GM12878 (cell line): ENCODE data around the gene SDK2. TPM values are rescaled to one million over a fixed set of nuclear protein-coding genes. Genes with fewer than 3 reads are reported as not detected.

Experiments
- ATAC-seq: fragments of 200-7000 bp; cut with Tn5 transposase; 3 replicates; pipeline ENCODE4 v1.9.1; 2020; ENCODE audit warnings: mild to moderate bottlenecking, moderate library complexity
- BruUV-seq: library from RNA; stranded (reverse); fragments of 400-500 nt; replicated peaks from 2 replicates; lab custom pipeline; 2021; lab: Mats Ljungman, UMichigan
- CTCF ChIA-PET: fragments of 300-600 bp; sonication (Branson Sonifier 250); formaldehyde crosslinking; extraction: SDS; loops from one replicate; lab custom pipeline; 2021; ENCODE audit warnings: inconsistent platforms; lab: Yijun Ruan, JAX
- POLR2A ChIA-PET: fragments of 350-600 bp; formaldehyde crosslinking; extraction: SDS; loops from one replicate; lab custom pipeline; 2021; ENCODE audit warnings: inconsistent platforms; lab: Charles Lee
- RAD21 ChIA-PET: fragments of 300-600 bp; sonication (Branson Sonifier 250); formaldehyde crosslinking; loops from one replicate; lab custom pipeline; 2023; ENCODE audit warnings: antibody characterized with exemption; ENCODE audit not compliant: unreplicated experiment; lab: Charles Lee
- SMC1A ChIA-PET: fragments of 300-600 bp; sonication (Branson Sonifier 250); formaldehyde crosslinking; loops from one replicate; lab custom pipeline; 2023; ENCODE audit not compliant: unreplicated experiment, uncharacterized antibody; lab: Charles Lee
- DNase-seq: peaks from one replicate; pipeline ENCODE4 v3.0.0-alpha.2; 2011; ENCODE audit warnings: low read depth, low spot score
- FAIRE-seq: peaks from 3 replicates; lab custom pipeline; 2011; peaks lifted over from hg19 to GRCh38; lab: Jason Lieb, UNC
- H2AFZ ChIP-seq: 2 replicates; pipeline ENCODE4 v1.6.0; 2011; ENCODE audit warnings: low read depth, low read length, control low read depth; ENCODE audit not compliant: control insufficient read depth
- H3K27ac ChIP-seq: 2 replicates; pipeline ENCODE4 v1.5.1; 2011; ENCODE audit warnings: control low read depth; ENCODE audit not compliant: control insufficient read depth, insufficient read depth
- H3K27me3 ChIP-seq, 2 experiments: replicated peaks in 1 of 2; 2 replicates each; pipeline versions ENCODE4 v1.6.0 to v1.6.1; 2011; ENCODE audit warnings: low read length in 1 of 2; ENCODE audit not compliant: control insufficient read depth in 2 of 2, insufficient read depth in 2 of 2
- H3K36me3 ChIP-seq, 2 experiments: 2 replicates each; pipeline ENCODE4 v1.5.1; 2011; ENCODE audit warnings: low read length in 1 of 2; ENCODE audit not compliant: control insufficient read depth in 2 of 2, insufficient read depth in 2 of 2
- H3K4me1 ChIP-seq: 2 replicates; pipeline ENCODE4 v1.6.1; 2011; ENCODE audit warnings: mild to moderate bottlenecking, low read length, moderate library complexity, mixed read lengths; ENCODE audit not compliant: control insufficient read depth, insufficient read depth
- H3K4me2 ChIP-seq: 2 replicates; pipeline ENCODE4 v1.6.0; 2011; ENCODE audit warnings: control low read depth; ENCODE audit not compliant: control insufficient read depth, insufficient read depth
- H3K4me3 ChIP-seq: fragments of 200-600 bp; sonication (generic); 2 replicates; pipeline ENCODE4 v1.5.1; 2016
- H3K79me2 ChIP-seq: 2 replicates; pipeline ENCODE4 v1.6.0; 2011; ENCODE audit warnings: low read length; ENCODE audit not compliant: control insufficient read depth, insufficient read depth
- H3K9ac ChIP-seq: 2 replicates; pipeline ENCODE4 v1.8.0; 2011; ENCODE audit warnings: low read length, control low read depth, mixed read lengths; ENCODE audit not compliant: control insufficient read depth, insufficient read depth
- H3K9me3 ChIP-seq: replicated peaks from 3 replicates; pipeline ENCODE4 v1.5.1; 2011; ENCODE audit warnings: mild to moderate bottlenecking, low read length; ENCODE audit not compliant: control insufficient read depth, insufficient read depth
- H4K20me1 ChIP-seq: 2 replicates; pipeline ENCODE4 v1.6.0; 2011; ENCODE audit not compliant: control insufficient read depth, insufficient read depth
- CBX3 ChIP-seq: fragments of 200-600 bp; sonication (generic); IDR thresholded peaks from 2 replicates; pipeline ENCODE4 v1.6.1; 2016; ENCODE audit warnings: low read depth, borderline replicate concordance
- EGR1 ChIP-seq, 2 experiments: IDR thresholded peaks; 1 replicate in 1 of 2; 2 replicates in 1 of 2; pipeline ENCODE4 v1.6.1; 2011 to 2012; ENCODE audit warnings: low read depth in 2 of 2, low read length in 2 of 2, borderline replicate concordance in 1 of 2, mild to moderate bottlenecking in 1 of 2, moderate library complexity in 1 of 2
- EZH2 ChIP-seq: IDR thresholded peaks from 2 replicates; pipeline ENCODE4 v1.6.1; 2012; ENCODE audit warnings: low read depth, mild to moderate bottlenecking, control low read depth, inconsistent platforms, low read length, borderline replicate concordance; ENCODE audit not compliant: control insufficient read depth
- IKZF1 ChIP-seq: fragments of 450-650 bp; conservative IDR thresholded peaks from 2 replicates; pipeline ENCODE4 v1.6.1; 2017; ENCODE audit warnings: antibody characterized with exemption, mild to moderate bottlenecking
- IRF4 ChIP-seq: IDR thresholded peaks from 2 replicates; pipeline ENCODE4 v1.6.1; 2011; ENCODE audit warnings: low read depth, low read length
- JUND ChIP-seq: IDR thresholded peaks from 2 replicates; pipeline ENCODE4 v1.6.1; 2012; ENCODE audit warnings: low read depth, mild to moderate bottlenecking, low read length, improper control_type of control experiment, moderate library complexity
- KDM1A ChIP-seq: fragments of 200-600 bp; sonication (generic); IDR thresholded peaks from 2 replicates; pipeline ENCODE4 v1.6.1; 2016; ENCODE audit warnings: borderline replicate concordance
- MTA2 ChIP-seq: fragments of 450-650 bp; IDR thresholded peaks from 2 replicates; pipeline ENCODE4 v1.6.1; 2016; ENCODE audit warnings: low read depth, mild to moderate bottlenecking, moderate library complexity
- PRDM15 ChIP-seq: fragments of 450-650 bp; formaldehyde crosslinking; IDR thresholded peaks from 2 replicates; pipeline ENCODE4 v1.4.0; 2020; ENCODE audit warnings: mild to moderate bottlenecking, moderate library complexity
- RUNX3 ChIP-seq: IDR thresholded peaks from 2 replicates; pipeline ENCODE4 v1.6.1; 2012; ENCODE audit warnings: low read length, inconsistent platforms
- SP1 ChIP-seq: IDR thresholded peaks from one replicate; pipeline ENCODE4 v1.6.1; 2011; ENCODE audit warnings: low read depth, low read length
- SREBF2 ChIP-seq: IDR thresholded peaks from 2 replicates; pipeline ENCODE4 v1.6.1; 2012; ENCODE audit warnings: mild to moderate bottlenecking, low read length
- SUPT20H ChIP-seq: IDR thresholded peaks from 2 replicates; pipeline ENCODE4 v1.6.1; 2011; ENCODE audit warnings: low read depth, mild to moderate bottlenecking, low read length, moderate library complexity, borderline replicate concordance; ENCODE audit not compliant: control insufficient read depth
- TBL1XR1 ChIP-seq: IDR thresholded peaks from 2 replicates; pipeline ENCODE4 v1.6.1; 2012; ENCODE audit warnings: low read depth, low read length, improper control_type of control experiment
- TCF12 ChIP-seq: IDR thresholded peaks from 2 replicates; pipeline ENCODE4 v1.6.1; 2011; ENCODE audit warnings: low read depth, mild to moderate bottlenecking, low read length
- ZBTB11 ChIP-seq: fragments of 450-650 bp; formaldehyde crosslinking; IDR thresholded peaks from 2 replicates; pipeline ENCODE4 v1.5.0; 2022; ENCODE audit warnings: mild to moderate bottlenecking, missing genetic modification characterization
- ZNF384 ChIP-seq: IDR thresholded peaks from 2 replicates; pipeline ENCODE4 v1.6.1; 2012; ENCODE audit warnings: low read depth, mild to moderate bottlenecking, low read length, improper control_type of control experiment, borderline replicate concordance
- WGBS: methylation state at CpG from one replicate; pipeline ENCODE4 v1.1.6; 2016; ENCODE audit warnings: low lambda C conversion rate; ENCODE audit not compliant: insufficient replicate concordance, insufficient coverage; ENCODE audit errors: missing lambda C conversion rate; 5-methylcytosine and 5-hydroxymethylcytosine counted together
- in situ Hi-C: fragments of 300-500 bp; cut with MboI; formaldehyde crosslinking; loops from 9 replicates; pipeline ENCODE4 v1.14.3; 2018; ENCODE audit warnings: mixed read lengths
- intact Hi-C: fragments of 100-400 bp; cut with micrococcal nuclease; formaldehyde crosslinking; loops from one replicate; pipeline ENCODE4 v1.14.2; 2022; ENCODE audit not compliant: unreplicated experiment
- polyA plus RNA-seq, 11 experiments: library from polyadenylated mRNA; depleted of rRNA in 4 of 11; unstranded in 6 of 11; stranded (reverse) in 5 of 11; fragments of >200 nt; fragmentation: Nextera tagmentation in 4 of 11; fragmentation: Illumina TruSeq in 1 of 11; extraction: Ambion mirVana in 4 of 11; extraction: Trizol in 1 of 11; gene quantifications; 1 replicate in 1 of 11; 2 replicates in 10 of 11; pipeline versions ENCODE4 v1.2.1 to v1.2.3, GENCODE V29; 2011 to 2016; ENCODE audit warnings: inconsistent platforms in 2 of 11, missing spikeins in 2 of 11, low read depth in 1 of 11
- total RNA-seq, 4 experiments: library from RNA; depleted of rRNA in 3 of 4; stranded (reverse); fragments of >200 nt in 3 of 4; fragmentation: Illumina TruSeq in 1 of 4; extraction: Trizol in 1 of 4; gene quantifications; 2 replicates each; pipeline versions ENCODE4 v1.2.1 to v1.2.3, GENCODE V29; 2013 to 2021

SDK2 gene
- total and polyA plus RNA-seq, 10 of the 15 experiments (the other 5 are each of a cell fraction or from before 2014, with no cell fraction given), result 0.03 to 0.08 (median 0.03) TPM; not detected in 7

- intact Hi-C loops, result loop anchor here (5.0 kb wide), 2 partner anchors 57 to 642 kb away; partner anchors contain the start of gene CDC42EP4
- no peak for FAIRE-seq
- POLR2A ChIA-PET, result interaction anchor here (0.5 to 1.9 kb wide), 4 partner anchors 55 to 177 kb away, joined by 3 to 7 read pairs (median 4); no protein-coding TSS in a partner anchor
- TF ChIP-seq RUNX3 (no peak), SUPT20H (no peak), JUND (no peak), KDM1A (no peak), SREBF2 (no peak), IKZF1 (no peak), ZBTB11 (CRISPR knock-in tag) (no peak), CBX3 (no peak), TBL1XR1 (no peak), EZH2 (no peak), ZNF384 (no peak), MTA2 (no peak), EGR1 (IDR thresholded peaks at IDR 0.05; ENCODE audit: borderline replicate concordance in 1 of 2, low read depth in 2 of 2, low read length in 2 of 2) (no peak), SP1 (no peak), IRF4 (no peak), PRDM15 (CRISPR knock-in tag) (no peak), TCF12 (no peak)
These were observed 275.1 kb downstream of the SDK2 start for GRCh38 chr17:73369111-73369521.

More at GRCh38 chr17:73369111-73369521, 275.1 kb downstream of the SDK2 start:
- Histone ChIP-seq H2AFZ (no peak overlapping the region), H3K9me3 (no peaks in the 10 kb centered on the region), H3K4me2 (no peak overlapping the region), H3K36me3 (no peaks in the 10 kb centered on the region), H3K9ac (no peak overlapping the region), H3K27me3 (peaks cover 0 to 4% of the 10 kb centered on the region in 2 experiments; a peak in 3 of 4 replicates), H3K4me1 (no peaks in the 10 kb centered on the region), H4K20me1 (no peaks in the 10 kb centered on the region; the same call in 1 of the 2 replicates), H3K79me2 (no peaks in the 10 kb centered on the region), H3K27ac (no peak overlapping the region), H3K4me3 (no peak overlapping the region)
- in situ Hi-C loops, result loop anchor here (5.0 kb wide), 1 partner anchor 642 kb away; no protein-coding TSS in a partner anchor
- BruUV-seq, result no TSS peak
- DNase-seq (no peak), ATAC-seq (no peak)
- WGBS, result 61% methylated on average over 14 of the region's 14 CpGs
- ChIA-PET SMC1A (interaction anchor here (1.2 to 13.2 kb wide), 17 partner anchors 27 to 671 kb away, joined by 3 to 261 read pairs (median 6); partner anchors contain the start of gene CPSF4L), RAD21 (interaction anchor here (0.6 to 10.5 kb wide), 15 partner anchors 12 to 812 kb away, joined by 3 to 218 read pairs (median 12); partner anchors contain the start of genes CDC42EP4, COG1 and CPSF4L), CTCF (interaction anchor here (0.7 to 17.4 kb wide), 23 partner anchors 9 to 647 kb away, joined by 3 to 365 read pairs (median 8); partner anchors contain the start of genes CDC42EP4 and CPSF4L)
